Neural crest cell (in vitro differentiated cells): Measurements from ENCODE around the gene FBLN5. TPM values are rescaled to one million over a fixed set of nuclear protein-coding genes. Genes with fewer than 3 reads are reported as not detected.

Experiments
- DNase-seq: peaks from one replicate; pipeline ENCODE4 v3.0.0; 2021; ENCODE audit warnings: low read depth, mixed read lengths, low spot score
- H3K27ac Mint-ChIP-seq: one replicate; pipeline ENCODE4 v1.8.0; 2021; ENCODE audit warnings: mild to moderate bottlenecking, mixed read lengths; ENCODE audit not compliant: unreplicated experiment
- H3K27me3 Mint-ChIP-seq: 2 replicates; pipeline ENCODE4 v1.8.0; 2021; ENCODE audit warnings: low read depth, mild to moderate bottlenecking, mixed read lengths
- H3K36me3 Mint-ChIP-seq: 2 replicates; pipeline ENCODE4 v1.8.0; 2021; ENCODE audit warnings: low read depth, mild to moderate bottlenecking, mixed read lengths
- H3K4me1 Mint-ChIP-seq: 2 replicates; pipeline ENCODE4 v1.8.0; 2021; ENCODE audit warnings: mixed read lengths
- H3K4me3 Mint-ChIP-seq: one replicate; pipeline ENCODE4 v1.8.0; 2021; ENCODE audit warnings: mild to moderate bottlenecking, mixed read lengths
- H3K9me3 Mint-ChIP-seq: 2 replicates; pipeline ENCODE4 v1.8.0; 2021; ENCODE audit warnings: mixed read lengths
- CTCF ChIP-seq: fragments of 200-600 bp; sonication (generic); conservative IDR thresholded peaks from 2 replicates; pipeline ENCODE4 v1.5.0; 2021; ENCODE audit warnings: antibody characterized with exemption, mild to moderate bottlenecking
- total RNA-seq: library from RNA; stranded (reverse); gene quantifications from 2 replicates; pipeline ENCODE4 v1.2.1, GENCODE V29; 2021

Gene FBLN5
- total RNA-seq, 1 donor from 2014 or later: 1.0 TPM

DNA sequence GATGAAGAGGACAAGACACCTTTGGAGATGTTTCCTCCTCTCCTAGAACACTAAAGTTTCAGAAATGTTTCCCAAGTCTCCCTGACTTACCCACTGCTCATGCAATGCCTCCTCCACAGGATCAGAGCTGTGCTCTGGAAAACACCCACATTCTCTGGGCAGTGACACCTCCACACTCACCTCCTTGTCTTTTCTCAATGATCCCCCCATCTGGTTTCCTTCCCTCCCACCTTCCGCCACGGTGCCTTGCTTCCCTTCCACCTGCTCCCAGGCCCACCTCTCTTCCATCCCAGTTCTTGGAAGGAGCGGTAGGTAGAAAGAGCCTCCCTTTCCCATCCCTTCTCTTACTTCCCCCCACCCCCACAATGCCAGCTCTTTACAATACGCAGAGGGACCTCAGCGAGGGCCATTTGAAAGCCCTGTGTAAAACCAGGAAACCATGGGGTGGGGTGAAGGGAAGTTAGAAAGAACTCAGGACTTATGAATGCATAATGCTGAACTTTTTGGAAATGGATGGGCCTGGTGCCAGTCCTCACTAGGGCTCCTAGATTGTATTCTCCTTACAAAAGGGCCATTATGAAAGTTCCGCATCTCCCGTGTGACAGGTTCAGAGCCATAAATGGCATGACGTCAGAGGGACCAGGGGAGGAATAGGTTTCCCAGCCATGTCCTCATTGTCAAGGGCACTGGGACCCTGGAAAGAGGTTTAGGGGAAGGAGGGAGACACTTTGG lies 12.8 kb downstream of the FBLN5 start:
- Mint-ChIP-seq H3K4me1 (no peaks in the 10 kb centered on the region), H3K27ac (no peak overlapping the region), H3K9me3 (peaks cover 5% of the 10 kb centered on the region), H3K4me3 (no peak overlapping the region), H3K36me3 (no peaks in the 10 kb centered on the region), H3K27me3 (peaks cover 2% of the 10 kb centered on the region)
- TF ChIP-seq CTCF: no peak
- no peak for DNase-seq

DNA sequence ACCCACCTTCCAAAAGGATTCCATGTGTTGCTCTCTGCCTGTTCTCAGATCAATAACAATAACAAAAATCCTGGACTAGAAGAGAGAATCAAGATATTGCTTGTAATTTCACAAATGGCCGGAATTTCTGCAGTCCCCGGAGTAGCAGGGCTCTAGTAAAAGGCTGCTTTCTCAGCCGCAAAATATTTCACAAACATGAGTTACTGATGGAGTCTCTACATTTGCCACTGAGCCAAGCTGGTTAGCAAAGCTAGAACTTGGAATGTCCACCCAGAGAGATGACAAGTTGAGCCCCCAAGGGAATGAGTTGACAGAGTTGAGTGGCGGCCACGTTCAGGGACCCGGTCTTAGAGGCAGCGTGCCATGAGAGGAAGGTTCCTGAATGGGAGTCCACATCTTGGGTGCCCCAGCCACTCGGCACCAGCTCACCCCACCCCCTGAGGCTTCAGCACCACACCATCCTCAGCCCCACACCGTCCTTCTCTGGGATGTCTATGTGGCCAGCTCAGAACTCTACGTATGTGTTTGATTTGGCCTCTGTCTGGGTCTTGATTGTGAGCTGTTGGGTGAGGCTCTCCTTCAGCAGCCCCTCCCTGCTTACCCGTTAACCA lies 15.9 kb downstream of the FBLN5 start:
- TF ChIP-seq CTCF: no peak
- Mint-ChIP-seq H3K4me3 (no peak overlapping the region), H3K27me3 (peaks cover 2% of the 10 kb centered on the region), H3K27ac (no peak overlapping the region), H3K36me3 (no peaks in the 10 kb centered on the region), H3K4me1 (no peaks in the 10 kb centered on the region), H3K9me3 (peaks cover 1% of the 10 kb centered on the region)
- DNase-seq: no peak

DNA sequence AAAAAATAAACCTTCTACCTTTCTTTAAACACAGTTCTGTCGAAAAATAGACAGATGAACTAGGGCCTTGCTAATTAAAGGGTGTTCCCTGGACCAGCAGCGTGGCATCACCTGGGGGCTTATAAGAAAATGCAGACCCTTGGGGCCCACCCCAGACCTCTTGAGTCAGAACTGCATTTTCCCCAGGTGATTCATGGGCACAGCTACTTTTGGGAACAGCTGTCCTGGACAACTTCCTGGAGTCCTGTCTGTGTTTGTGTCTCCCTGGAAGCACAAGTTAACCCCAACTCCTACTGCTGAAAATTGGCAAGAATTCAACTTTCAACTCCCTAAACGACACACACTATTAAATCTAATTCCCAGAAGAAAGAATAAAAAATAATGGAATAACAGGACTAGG lies 17.8 kb downstream of the FBLN5 start:
- TF ChIP-seq CTCF: no peak
- Mint-ChIP-seq H3K27me3 (peaks cover 2% of the 10 kb centered on the region), H3K9me3 (no peaks in the 10 kb centered on the region), H3K4me1 (no peaks in the 10 kb centered on the region), H3K27ac (no peak overlapping the region), H3K4me3 (no peak overlapping the region), H3K36me3 (no peaks in the 10 kb centered on the region)
- DNase-seq: no peak

GRCh38 chr14:91927800-91928199 lies 19.7 kb downstream of the FBLN5 start:
- H3K4me1 Mint-ChIP-seq: no peaks in the 10 kb centered on the region
- no peaks in the 10 kb centered on the region for H3K9me3 Mint-ChIP-seq
- no peaks in the 10 kb centered on the region for H3K27me3 Mint-ChIP-seq
- no peak for DNase-seq
- no peak overlapping the region for H3K27ac Mint-ChIP-seq
- TF ChIP-seq CTCF: no peak
- no peaks in the 10 kb centered on the region for H3K36me3 Mint-ChIP-seq
- H3K4me3 Mint-ChIP-seq: no peak overlapping the region

GRCh38 chr14:91927191-91927590 lies 20.3 kb downstream of the FBLN5 start:
- H3K4me3 Mint-ChIP-seq: no peak overlapping the region
- H3K27ac Mint-ChIP-seq: no peak overlapping the region
- H3K27me3 Mint-ChIP-seq: no peaks in the 10 kb centered on the region
- H3K36me3 Mint-ChIP-seq: no peaks in the 10 kb centered on the region
- no peaks in the 10 kb centered on the region for H3K9me3 Mint-ChIP-seq
- no peaks in the 10 kb centered on the region for H3K4me1 Mint-ChIP-seq
- no peak for DNase-seq
- no peak for TF ChIP-seq CTCF
